Activated T-cell treated with anti-CD3 and anti-CD28 coated beads for 1 hour (primary cell): ENCODE data around the gene ENGASE.

Experiments
- DNase-seq: peaks from one replicate; pipeline ENCODE4 v3.0.0-alpha.2; 2020; ENCODE audit warnings: low read depth

ENGASE gene

GRCh38 chr17:79039886-79040285 is 34.7 kb upstream of the ENGASE start:
- DNase-seq, result no peak

GRCh38 chr17:79041041-79041570 is 33.5 kb upstream of the ENGASE start:
- no peak for DNase-seq

GRCh38 chr17:79041723-79042420 is 32.8 kb upstream of the ENGASE start:
- DNase-seq, result no peak

GRCh38 chr17:79042421-79043190 is 32.0 kb upstream of the ENGASE start:
- peak; percentile 64 for DNase-seq

- no peak for DNase-seq
Measured at GRCh38 chr17:79043191-79043930, 31.3 kb upstream of the ENGASE start.

- DNase-seq, result no peak
Measured at GRCh38 chr17:79043931-79044320, 30.7 kb upstream of the ENGASE start.

GRCh38 chr17:79044462-79044861 is 30.2 kb upstream of the ENGASE start:
- no peak for DNase-seq

- DNase-seq, result no peak
Measured at GRCh38 chr17:79045001-79045729, 29.5 kb upstream of the ENGASE start.

- DNase-seq, result peak; percentile 52
Measured at GRCh38 chr17:79045842-79046196, 28.8 kb upstream of the ENGASE start.

GRCh38 chr17:79046197-79046915 is 28.3 kb upstream of the ENGASE start:
- DNase-seq, result no peak

GRCh38 chr17:79046916-79047280 is 27.7 kb upstream of the ENGASE start:
- no peak for DNase-seq

- no peak for DNase-seq
Measured at GRCh38 chr17:79047291-79047920, 27.2 kb upstream of the ENGASE start.

- no peak for DNase-seq
Measured at GRCh38 chr17:79047923-79048825, 26.4 kb upstream of the ENGASE start.

GRCh38 chr17:79048826-79049755 is 25.5 kb upstream of the ENGASE start:
- no peak for DNase-seq

- no peak for DNase-seq
Measured at GRCh38 chr17:79049821-79050220, 24.8 kb upstream of the ENGASE start.

GRCh38 chr17:79050551-79050950 is 24.1 kb upstream of the ENGASE start:
- DNase-seq, result no peak

GRCh38 chr17:79051306-79051705 is 23.3 kb upstream of the ENGASE start:
- DNase-seq, result no peak

GRCh38 chr17:79052131-79052530 is 22.5 kb upstream of the ENGASE start:
- no peak for DNase-seq
